Tibial nerve (tissue), 3 donors: ENCODE data around the gene WWC1.

ENCODE experiments used
- POLR2A ChIP-seq, 2 donors: fragments of 450-650 bp; IDR thresholded peaks; one replicate each; pipeline ENCODE4 v1.6.1; 2017; ENCODE audit warnings: antibody characterized with exemption in 2 of 2, mild to moderate bottlenecking in 2 of 2, moderate library complexity in 2 of 2
- TF ChIP-seq, protein P1 (sequence below), 5 experiments: fragments of 200-600 bp in 3 of 5; fragments of 450-650 bp in 2 of 5; sonication (generic) in 3 of 5; IDR thresholded peaks; one replicate each; pipeline ENCODE4 v1.5.1; 2016 to 2019; ENCODE audit warnings: antibody characterized with exemption in 5 of 5, mild to moderate bottlenecking in 3 of 5, moderate library complexity in 2 of 5

DNA sequence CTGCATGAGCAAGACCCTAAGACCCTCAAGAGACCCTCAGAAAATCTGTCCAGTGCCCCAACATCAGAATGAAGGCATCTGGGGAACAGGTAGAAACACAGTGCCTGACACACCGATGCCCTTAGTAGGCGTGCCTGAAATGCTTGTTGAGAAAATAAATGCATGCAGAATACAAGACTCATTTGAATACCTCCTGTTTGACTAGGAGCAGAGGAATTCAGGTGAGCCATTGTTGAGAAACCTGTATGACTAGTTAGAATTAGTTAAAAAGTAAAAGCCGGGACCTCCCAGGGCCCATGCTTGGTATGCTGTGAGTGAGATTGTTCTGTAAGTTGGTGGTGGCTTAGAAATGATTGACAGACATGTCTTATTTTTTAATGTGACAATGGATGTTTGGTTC lies 55.0 kb downstream of the WWC1 start:
- TF ChIP-seq, protein P1, sequence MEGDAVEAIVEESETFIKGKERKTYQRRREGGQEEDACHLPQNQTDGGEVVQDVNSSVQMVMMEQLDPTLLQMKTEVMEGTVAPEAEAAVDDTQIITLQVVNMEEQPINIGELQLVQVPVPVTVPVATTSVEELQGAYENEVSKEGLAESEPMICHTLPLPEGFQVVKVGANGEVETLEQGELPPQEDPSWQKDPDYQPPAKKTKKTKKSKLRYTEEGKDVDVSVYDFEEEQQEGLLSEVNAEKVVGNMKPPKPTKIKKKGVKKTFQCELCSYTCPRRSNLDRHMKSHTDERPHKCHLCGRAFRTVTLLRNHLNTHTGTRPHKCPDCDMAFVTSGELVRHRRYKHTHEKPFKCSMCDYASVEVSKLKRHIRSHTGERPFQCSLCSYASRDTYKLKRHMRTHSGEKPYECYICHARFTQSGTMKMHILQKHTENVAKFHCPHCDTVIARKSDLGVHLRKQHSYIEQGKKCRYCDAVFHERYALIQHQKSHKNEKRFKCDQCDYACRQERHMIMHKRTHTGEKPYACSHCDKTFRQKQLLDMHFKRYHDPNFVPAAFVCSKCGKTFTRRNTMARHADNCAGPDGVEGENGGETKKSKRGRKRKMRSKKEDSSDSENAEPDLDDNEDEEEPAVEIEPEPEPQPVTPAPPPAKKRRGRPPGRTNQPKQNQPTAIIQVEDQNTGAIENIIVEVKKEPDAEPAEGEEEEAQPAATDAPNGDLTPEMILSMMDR (IDR thresholded peaks at IDR 0.05) = no peak
- TF ChIP-seq POLR2A (IDR thresholded peaks at IDR 0.05) = no peak
